Endothelial cell (in vitro differentiated cells): Measurements from ENCODE around the gene EPOP. TPM values are rescaled to one million over a fixed set of nuclear protein-coding genes. Genes with fewer than 3 reads are reported as not detected.

Experiments used
- DNase-seq: peaks from one replicate; pipeline ENCODE4 v3.0.0; 2021; ENCODE audit warnings: low spot score
- H3K27ac Mint-ChIP-seq: one replicate; pipeline ENCODE4 v1.8.0; 2021; ENCODE audit warnings: mixed read lengths, inconsistent platforms; ENCODE audit not compliant: unreplicated experiment
- H3K27me3 Mint-ChIP-seq: one replicate; pipeline ENCODE4 v1.8.0; 2021; ENCODE audit warnings: mild to moderate bottlenecking, moderate library complexity, mixed read lengths, inconsistent platforms; ENCODE audit not compliant: unreplicated experiment
- H3K36me3 Mint-ChIP-seq: one replicate; pipeline ENCODE4 v1.8.0; 2021; ENCODE audit warnings: mild to moderate bottlenecking, low read depth, mixed read lengths, inconsistent platforms; ENCODE audit not compliant: unreplicated experiment
- H3K4me1 Mint-ChIP-seq: one replicate; pipeline ENCODE4 v1.8.0; 2021; ENCODE audit warnings: mild to moderate bottlenecking, mixed read lengths, inconsistent platforms; ENCODE audit not compliant: unreplicated experiment
- H3K4me3 Mint-ChIP-seq: one replicate; pipeline ENCODE4 v1.8.0; 2021; ENCODE audit warnings: mild to moderate bottlenecking, mixed read lengths, inconsistent platforms; ENCODE audit not compliant: unreplicated experiment
- H3K9me3 Mint-ChIP-seq: one replicate; pipeline ENCODE4 v1.8.0; 2021; ENCODE audit warnings: mixed read lengths, inconsistent platforms; ENCODE audit not compliant: unreplicated experiment
- total RNA-seq: library from RNA; stranded (reverse); fragmentation: NEBNext Ultra II Directional; extraction: Animal tissue kit (Norgen Biotek cat#: 25700); gene quantifications from one replicate; pipeline ENCODE4 v1.2.1, GENCODE V29; 2021; ENCODE audit not compliant: unreplicated experiment
- TF ChIP-seq, protein P1 (sequence below): fragments of 200-600 bp; sonication (generic); IDR thresholded peaks from one replicate; pipeline ENCODE4 v1.5.0; 2021; ENCODE audit warnings: antibody characterized with exemption; ENCODE audit not compliant: unreplicated experiment

Gene EPOP
- total RNA-seq, 1 donor from 2014 or later: 1.3 TPM

GRCh38 chr17:38719289-38719942, 44.7 kb upstream of the EPOP start:
- Mint-ChIP-seq H3K9me3 (no peaks in the 10 kb centered on the region), H3K36me3 (peaks cover 9% of the 10 kb centered on the region), H3K27me3 (peaks cover 13% of the 10 kb centered on the region), H3K4me3 (peak overlapping the region; percentile 83), H3K4me1 (peaks cover 16% of the 10 kb centered on the region), H3K27ac (no peak overlapping the region)
- no peak for DNase-seq
- TF ChIP-seq, protein P1, sequence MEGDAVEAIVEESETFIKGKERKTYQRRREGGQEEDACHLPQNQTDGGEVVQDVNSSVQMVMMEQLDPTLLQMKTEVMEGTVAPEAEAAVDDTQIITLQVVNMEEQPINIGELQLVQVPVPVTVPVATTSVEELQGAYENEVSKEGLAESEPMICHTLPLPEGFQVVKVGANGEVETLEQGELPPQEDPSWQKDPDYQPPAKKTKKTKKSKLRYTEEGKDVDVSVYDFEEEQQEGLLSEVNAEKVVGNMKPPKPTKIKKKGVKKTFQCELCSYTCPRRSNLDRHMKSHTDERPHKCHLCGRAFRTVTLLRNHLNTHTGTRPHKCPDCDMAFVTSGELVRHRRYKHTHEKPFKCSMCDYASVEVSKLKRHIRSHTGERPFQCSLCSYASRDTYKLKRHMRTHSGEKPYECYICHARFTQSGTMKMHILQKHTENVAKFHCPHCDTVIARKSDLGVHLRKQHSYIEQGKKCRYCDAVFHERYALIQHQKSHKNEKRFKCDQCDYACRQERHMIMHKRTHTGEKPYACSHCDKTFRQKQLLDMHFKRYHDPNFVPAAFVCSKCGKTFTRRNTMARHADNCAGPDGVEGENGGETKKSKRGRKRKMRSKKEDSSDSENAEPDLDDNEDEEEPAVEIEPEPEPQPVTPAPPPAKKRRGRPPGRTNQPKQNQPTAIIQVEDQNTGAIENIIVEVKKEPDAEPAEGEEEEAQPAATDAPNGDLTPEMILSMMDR: no peak

DNA sequence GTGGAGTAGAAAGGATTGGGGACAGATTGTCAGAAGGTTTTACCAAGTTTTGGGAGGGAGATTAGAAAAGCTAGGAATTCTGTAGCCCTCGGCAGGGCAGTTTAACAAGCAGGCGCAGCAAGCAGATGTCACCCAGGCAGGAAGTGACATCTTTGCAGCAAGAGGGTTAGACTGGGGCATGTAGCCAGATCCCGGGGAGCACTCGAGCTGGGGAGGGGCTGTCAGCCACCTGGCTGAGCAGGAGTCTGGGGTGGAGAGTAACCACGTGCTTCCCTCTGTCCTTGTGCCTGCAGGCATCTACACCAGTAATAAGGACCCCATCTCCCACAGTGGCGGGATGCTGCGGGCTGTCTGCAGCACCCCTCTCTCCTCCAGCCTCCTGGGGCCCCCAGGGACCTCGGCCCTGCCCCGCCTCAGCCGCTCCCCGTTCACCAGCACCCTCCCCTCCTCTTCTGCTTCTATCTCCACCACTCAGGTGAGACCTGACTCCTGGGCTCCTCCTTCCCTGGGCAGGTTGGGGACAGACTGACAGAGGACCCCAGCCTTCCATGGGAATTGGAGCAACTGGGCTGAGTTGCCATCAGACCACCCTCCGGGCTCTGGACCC, 42.5 kb upstream of the EPOP start:
- TF ChIP-seq, protein P1: no peak
- Mint-ChIP-seq H3K4me3 (no peak overlapping the region), H3K27ac (no peak overlapping the region), H3K36me3 (peaks cover 12% of the 10 kb centered on the region), H3K9me3 (no peaks in the 10 kb centered on the region), H3K4me1 (peaks cover 16% of the 10 kb centered on the region), H3K27me3 (peaks cover 11% of the 10 kb centered on the region)
- no peak for DNase-seq

DNA sequence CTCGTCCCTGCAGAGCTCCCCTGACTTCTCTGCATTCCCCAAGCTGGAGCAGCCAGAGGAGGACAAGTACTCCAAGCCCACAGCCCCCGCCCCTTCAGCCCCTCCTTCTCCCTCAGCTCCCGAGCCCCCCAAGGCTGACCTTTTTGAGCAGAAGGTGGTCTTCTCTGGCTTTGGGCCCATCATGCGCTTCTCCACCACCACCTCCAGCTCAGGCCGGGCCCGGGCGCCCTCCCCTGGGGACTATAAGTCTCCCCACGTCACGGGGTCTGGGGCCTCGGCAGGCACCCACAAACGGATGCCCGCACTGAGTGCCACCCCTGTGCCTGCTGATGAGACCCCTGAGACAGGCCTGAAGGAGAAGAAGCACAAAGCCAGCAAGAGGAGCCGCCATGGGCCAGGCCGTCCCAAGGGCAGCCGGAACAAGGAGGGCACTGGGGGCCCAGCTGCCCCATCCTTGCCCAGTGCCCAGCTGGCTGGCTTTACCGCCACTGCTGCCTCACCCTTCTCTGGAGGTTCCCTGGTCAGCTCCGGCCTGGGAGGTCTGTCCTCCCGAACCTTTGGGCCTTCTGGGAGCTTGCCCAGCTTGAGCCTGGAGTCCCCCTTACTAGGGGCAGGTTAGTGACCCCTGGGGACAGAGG, 41.7 kb upstream of the EPOP start:
- H3K4me1 Mint-ChIP-seq: peaks cover 16% of the 10 kb centered on the region
- H3K27me3 Mint-ChIP-seq: peaks cover 11% of the 10 kb centered on the region
- TF ChIP-seq, protein P1: no peak

DNA sequence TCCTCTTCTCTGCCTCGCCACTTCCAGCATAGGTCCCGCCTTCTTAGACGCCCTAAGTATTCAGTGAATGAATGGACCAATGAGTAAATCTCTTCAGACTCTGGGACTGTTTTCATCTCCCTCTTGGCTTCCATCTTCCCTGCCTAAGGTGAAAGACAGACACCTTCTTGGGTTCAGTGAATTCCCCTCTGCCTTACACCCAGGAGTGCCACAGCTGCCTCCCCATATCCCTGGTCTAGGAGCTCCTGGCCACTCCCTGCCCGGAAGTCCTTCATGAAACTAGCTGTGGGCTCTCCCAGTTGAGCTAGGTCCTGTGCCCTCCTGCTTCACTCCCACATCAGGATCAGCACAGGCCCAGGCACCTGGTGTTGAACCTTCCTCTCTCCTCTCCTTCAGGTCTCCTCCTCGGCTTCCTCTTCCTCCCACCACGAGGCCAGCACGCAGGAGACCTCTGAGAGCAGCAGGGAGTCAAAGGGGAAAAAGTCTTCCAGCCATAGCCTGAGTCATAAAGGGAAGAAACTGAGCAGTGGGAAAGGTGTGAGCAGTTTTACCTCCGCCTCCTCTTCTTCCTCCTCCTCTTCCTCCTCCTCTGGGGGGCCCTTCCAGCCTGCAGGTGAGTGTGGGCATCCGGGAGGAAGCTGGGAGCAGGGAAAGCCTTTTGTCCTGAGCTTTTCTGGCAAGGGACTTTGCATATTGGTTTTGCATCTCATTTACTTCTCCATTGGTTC, 40.6 kb upstream of the EPOP start:
- H3K27ac Mint-ChIP-seq: no peak overlapping the region
- peaks cover 12% of the 10 kb centered on the region for H3K27me3 Mint-ChIP-seq
- H3K4me3 Mint-ChIP-seq: peak overlapping the region; percentile 62
- TF ChIP-seq, protein P1: no peak
- H3K36me3 Mint-ChIP-seq: peaks cover 12% of the 10 kb centered on the region
- no peaks in the 10 kb centered on the region for H3K9me3 Mint-ChIP-seq
- DNase-seq: no peak
- peaks cover 19% of the 10 kb centered on the region for H3K4me1 Mint-ChIP-seq

More for the DNA sequence above, 41.7 kb upstream of the EPOP start:
- no peak for DNase-seq
- Mint-ChIP-seq H3K36me3 (peaks cover 13% of the 10 kb centered on the region), H3K27ac (no peak overlapping the region), H3K9me3 (no peaks in the 10 kb centered on the region), H3K4me3 (no peak overlapping the region)
